ENCODE data around the gene SLC6A12.

DNA sequence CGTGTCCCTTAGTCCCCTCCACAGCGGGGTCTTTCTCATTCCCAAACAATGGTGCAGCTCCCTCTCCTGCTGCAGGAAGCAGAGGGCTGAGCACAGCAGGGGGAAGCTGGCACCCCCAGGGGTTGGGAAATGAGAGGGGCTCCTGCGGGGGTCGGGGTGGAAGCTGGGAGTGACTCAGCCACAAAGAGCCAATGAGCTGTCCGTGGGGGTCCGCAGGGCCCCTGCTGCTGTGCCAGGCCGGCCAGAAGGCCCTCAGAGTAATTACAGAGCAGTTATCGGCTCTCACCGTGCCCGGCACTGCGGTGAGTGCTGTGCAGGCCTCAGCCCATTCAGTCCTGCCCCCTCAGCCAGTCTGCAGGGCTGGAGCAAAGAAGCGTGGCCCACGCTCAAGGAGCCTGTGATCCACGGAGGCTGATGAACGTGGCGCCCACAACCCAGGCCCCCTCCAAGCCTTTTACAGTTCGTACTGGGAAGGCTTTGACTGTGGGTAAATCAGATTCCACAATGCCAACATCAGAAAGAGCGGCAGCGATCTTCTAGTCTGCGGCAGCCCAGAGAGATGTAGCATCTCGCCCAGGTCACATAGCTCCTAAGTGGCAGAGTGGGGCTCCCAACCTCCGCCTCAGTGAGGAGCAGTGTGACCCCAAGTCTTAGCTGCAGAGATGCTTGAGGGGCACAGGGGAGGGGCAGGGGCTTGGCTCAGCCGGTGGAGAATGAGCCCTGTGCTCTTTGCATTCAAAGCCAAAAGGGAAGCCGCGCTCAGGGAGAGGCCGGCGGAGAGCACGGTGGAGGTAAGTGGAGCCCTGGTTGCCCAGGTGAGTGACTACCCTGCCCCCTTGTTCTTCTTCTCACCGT lies 43.4 kb downstream of the SLC6A12 start:
- TF ChIP-seq CTCF (IDR thresholded peaks at IDR 0.05; ENCODE audit: low read length) (no peak), EZH2 (IDR thresholded peaks at IDR 0.05; ENCODE audit: borderline replicate concordance, low read length) (no peak)
